Measurements from ENCODE around the gene GPR55. TPM values are rescaled to one million over a fixed set of nuclear protein-coding genes. Genes with fewer than 3 reads are reported as not detected.

GPR55 gene
- total and polyA plus RNA-seq, 10 donors = 0.86 to 6.8 (median 3.1) TPM

DNA sequence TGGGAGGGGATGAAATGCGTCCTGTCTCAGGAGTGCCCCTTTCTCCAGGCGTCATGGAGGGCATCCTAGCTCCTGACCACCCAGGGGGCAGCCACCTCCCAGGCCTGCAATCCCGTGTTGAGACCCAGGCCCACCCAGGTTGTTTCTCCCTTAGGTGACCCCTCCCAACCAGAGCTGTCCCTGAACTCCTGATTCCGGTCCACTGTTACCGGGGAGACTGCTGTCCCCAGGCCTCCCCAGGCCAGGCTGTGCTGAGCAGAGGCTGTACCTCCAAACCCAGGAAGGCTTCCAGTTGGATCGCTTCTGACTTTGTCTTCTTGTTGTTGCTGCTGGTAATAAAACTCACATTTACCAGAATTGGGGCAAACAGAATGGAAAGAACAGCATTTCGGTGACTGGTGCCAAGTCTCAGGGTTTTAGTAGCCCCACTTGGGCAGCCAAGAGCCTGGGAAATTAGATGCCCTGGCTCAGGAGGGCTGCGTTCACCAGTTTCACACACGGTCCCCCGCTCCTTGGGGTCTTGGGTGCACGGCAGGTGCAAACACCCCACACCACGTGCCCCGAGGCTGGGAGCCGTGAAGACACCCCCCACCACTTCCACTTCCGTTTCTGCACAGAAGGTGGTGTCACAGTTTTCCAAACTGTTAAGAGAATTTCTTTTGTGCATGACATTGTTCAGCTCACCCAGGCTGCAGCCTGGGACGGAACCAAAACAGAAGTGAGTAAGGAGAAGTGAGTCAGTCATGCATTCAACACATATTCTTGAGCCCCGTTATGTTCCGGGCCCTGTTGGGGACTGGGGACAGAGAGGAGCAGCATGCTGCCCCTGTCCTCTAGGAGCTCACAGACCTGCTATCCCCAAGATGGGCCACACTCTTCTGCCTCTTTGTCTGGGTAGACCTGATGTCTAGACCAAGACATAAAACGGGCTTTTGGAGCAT lies 30.9 kb downstream of the GPR55 start:
- intact Hi-C loops (cut with DNase I; ENCODE audit: low total_unique reads) = no loop called here
- Histone ChIP-seq H3K4me1 (peaks cover 12 to 55% (median 34%) of the 10 kb centered on the region in 6 donors), H3K27ac (peak overlapping the region in 5 of 8 donors; percentile 27 to 71 (median 64)), H3K9me3 (no peaks in the 10 kb centered on the region), H3K4me3 (peak overlapping the region in 1 of 8 donors; percentile 0), H3K36me3 (no peaks in the 10 kb centered on the region), H3K27me3 (replicated peaks in 1 of 7) (peaks cover 0 to 6% (median 0%) of the 10 kb centered on the region in 7 donors)
- WGBS, 5 donors = 43 to 58% (median 54%) methylated on average over 17 to 19 of the region's 19 CpGs
- DNase-seq = peak; percentile 88
- TF ChIP-seq POLR2AphosphoS5 (IDR thresholded peaks at IDR 0.05) = peak; percentile 48 to 73 (median 54)
- TF ChIP-seq, protein P1, sequence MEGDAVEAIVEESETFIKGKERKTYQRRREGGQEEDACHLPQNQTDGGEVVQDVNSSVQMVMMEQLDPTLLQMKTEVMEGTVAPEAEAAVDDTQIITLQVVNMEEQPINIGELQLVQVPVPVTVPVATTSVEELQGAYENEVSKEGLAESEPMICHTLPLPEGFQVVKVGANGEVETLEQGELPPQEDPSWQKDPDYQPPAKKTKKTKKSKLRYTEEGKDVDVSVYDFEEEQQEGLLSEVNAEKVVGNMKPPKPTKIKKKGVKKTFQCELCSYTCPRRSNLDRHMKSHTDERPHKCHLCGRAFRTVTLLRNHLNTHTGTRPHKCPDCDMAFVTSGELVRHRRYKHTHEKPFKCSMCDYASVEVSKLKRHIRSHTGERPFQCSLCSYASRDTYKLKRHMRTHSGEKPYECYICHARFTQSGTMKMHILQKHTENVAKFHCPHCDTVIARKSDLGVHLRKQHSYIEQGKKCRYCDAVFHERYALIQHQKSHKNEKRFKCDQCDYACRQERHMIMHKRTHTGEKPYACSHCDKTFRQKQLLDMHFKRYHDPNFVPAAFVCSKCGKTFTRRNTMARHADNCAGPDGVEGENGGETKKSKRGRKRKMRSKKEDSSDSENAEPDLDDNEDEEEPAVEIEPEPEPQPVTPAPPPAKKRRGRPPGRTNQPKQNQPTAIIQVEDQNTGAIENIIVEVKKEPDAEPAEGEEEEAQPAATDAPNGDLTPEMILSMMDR (IDR thresholded peaks at IDR 0.05 in 8 of 11, conservative IDR thresholded peaks at IDR 0.05 in 3 of 11) = no peak

DNA sequence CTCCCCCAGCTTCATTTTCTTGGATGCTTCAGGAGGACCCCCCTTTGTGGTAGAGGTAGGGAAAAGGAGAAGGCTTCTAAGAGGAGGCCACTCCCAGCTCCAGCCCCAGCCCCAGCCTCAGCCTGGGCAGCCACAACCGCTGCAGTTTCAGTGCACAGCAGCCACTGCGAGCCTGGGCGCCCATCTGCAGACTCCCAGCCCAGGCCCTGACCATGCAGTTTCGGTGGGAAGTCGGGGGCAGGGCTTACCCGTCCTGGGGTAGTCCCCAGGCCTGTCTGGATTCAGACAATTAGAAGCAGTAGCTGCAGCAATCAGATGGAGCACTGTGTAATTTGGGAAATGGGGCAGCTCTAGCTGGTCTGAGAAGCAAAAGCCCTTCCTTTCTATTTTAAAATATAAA lies 31.7 kb downstream of the GPR55 start:
- no peaks in the 10 kb centered on the region for H3K9me3 ChIP-seq
- DNase-seq = peak; percentile 84
- TF ChIP-seq, protein P1 (IDR thresholded peaks at IDR 0.05 in 8 of 11, conservative IDR thresholded peaks at IDR 0.05 in 3 of 11) = no peak
- TF ChIP-seq POLR2AphosphoS5 (IDR thresholded peaks at IDR 0.05) (peak in 1 of 3 donors; percentile 66), POLR2A (IDR thresholded peaks at IDR 0.05) (no peak)
- peaks cover 0 to 6% (median 0%) of the 10 kb centered on the region in 7 donors for H3K27me3 ChIP-seq (replicated peaks in 1 of 7)
- intact Hi-C loops (cut with DNase I; ENCODE audit: low total_unique reads) = no loop called here
- no peak overlapping the region for H3K4me3 ChIP-seq
- H3K27ac ChIP-seq = peak overlapping the region in 5 of 8 donors; percentile 27 to 71 (median 64)
- no peaks in the 10 kb centered on the region for H3K36me3 ChIP-seq
- peaks cover 12 to 55% (median 34%) of the 10 kb centered on the region in 6 donors for H3K4me1 ChIP-seq
- 10 to 27% (median 23%) methylated on average over 3 to 6 of the region's 6 CpGs for WGBS, 5 donors

DNA sequence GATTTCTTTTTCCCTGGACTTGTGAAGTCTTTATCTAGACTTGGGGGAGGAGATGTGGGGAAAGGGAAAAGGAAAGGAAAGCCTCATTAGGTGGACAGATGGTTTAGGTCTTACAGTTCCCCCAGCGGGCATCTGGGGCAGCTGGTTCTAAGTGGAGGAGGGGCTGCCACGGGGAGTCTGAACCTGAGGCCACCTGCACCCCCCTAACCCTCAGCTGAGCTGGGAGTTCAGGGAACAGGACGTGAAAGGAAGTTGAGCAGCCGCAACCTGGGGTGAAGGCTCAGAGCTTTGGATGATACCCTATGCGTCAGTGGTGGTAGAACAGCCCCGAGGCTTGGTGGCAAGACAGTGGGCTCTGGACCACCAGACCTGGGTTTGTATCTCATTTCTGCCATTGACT lies 33.5 kb downstream of the GPR55 start:
- peak in 1 of 3 donors; percentile 39 for TF ChIP-seq POLR2AphosphoS5 (IDR thresholded peaks at IDR 0.05)
- no peak for TF ChIP-seq POLR2A (IDR thresholded peaks at IDR 0.05)
- TF ChIP-seq, protein P1 (IDR thresholded peaks at IDR 0.05 in 8 of 11, conservative IDR thresholded peaks at IDR 0.05 in 3 of 11) = no peak

DNA sequence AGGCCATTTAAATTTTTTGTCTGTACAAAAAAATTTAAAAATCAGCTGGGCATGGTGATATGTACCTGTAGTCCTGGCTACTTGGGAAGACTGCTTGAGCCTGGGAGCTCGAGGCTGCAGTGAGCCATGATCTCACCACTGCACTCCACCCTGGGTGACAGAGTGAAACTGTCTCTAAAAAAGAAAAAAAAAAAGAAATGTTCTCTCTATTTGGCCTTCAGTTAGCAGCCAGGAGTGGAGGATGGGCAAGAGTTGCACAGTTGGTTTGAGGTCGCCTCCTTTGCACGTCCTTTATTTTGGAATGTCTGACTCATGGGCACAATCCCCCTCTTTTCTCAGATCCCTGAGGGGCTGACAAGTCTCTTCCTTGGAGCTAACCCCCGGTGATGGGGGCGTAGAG lies 34.0 kb downstream of the GPR55 start:
- H3K4me1 ChIP-seq = peaks cover 12 to 56% (median 35%) of the 10 kb centered on the region in 6 donors
- H3K9me3 ChIP-seq = no peaks in the 10 kb centered on the region
- H3K27ac ChIP-seq = no peak overlapping the region
- no peaks in the 10 kb centered on the region for H3K36me3 ChIP-seq
- intact Hi-C loops (cut with DNase I; ENCODE audit: low total_unique reads) = no loop called here
- no peak overlapping the region for H3K4me3 ChIP-seq
- H3K27me3 ChIP-seq (replicated peaks in 1 of 7) = peaks cover 0 to 6% (median 0%) of the 10 kb centered on the region in 7 donors
- TF ChIP-seq POLR2A (IDR thresholded peaks at IDR 0.05) (no peak), POLR2AphosphoS5 (IDR thresholded peaks at IDR 0.05) (no peak)
- TF ChIP-seq, protein P1 (IDR thresholded peaks at IDR 0.05 in 8 of 11, conservative IDR thresholded peaks at IDR 0.05 in 3 of 11) = no peak
- DNase-seq = peak; percentile 27
- WGBS, 5 donors = 47 to 65% (median 61%) methylated on average over 5 of the region's 5 CpGs

More for the DNA sequence above, 33.5 kb downstream of the GPR55 start:
- 36 to 56% (median 51%) methylated on average over 6 of the region's 6 CpGs for WGBS, 5 donors
- H3K4me1 ChIP-seq = peaks cover 12 to 55% (median 34%) of the 10 kb centered on the region in 6 donors
- DNase-seq = peak; percentile 53
- H3K9me3 ChIP-seq = no peaks in the 10 kb centered on the region
- no peaks in the 10 kb centered on the region for H3K36me3 ChIP-seq
- no peak overlapping the region for H3K4me3 ChIP-seq
- intact Hi-C loops (cut with DNase I; ENCODE audit: low total_unique reads) = no loop called here
- H3K27ac ChIP-seq = no peak overlapping the region
- peaks cover 0 to 6% (median 0%) of the 10 kb centered on the region in 7 donors for H3K27me3 ChIP-seq (replicated peaks in 1 of 7)
